HCT116 (cell line): ENCODE results near the gene SHANK3. TPM values are rescaled to one million over a fixed set of nuclear protein-coding genes. Genes with fewer than 3 reads are reported as not detected.

Experiments
- ATAC-seq: fragments of 200-7000 bp; cut with Tn5 transposase; 2 replicates; pipeline ENCODE4 v1.9.1; 2020; ENCODE audit warnings: mild to moderate bottlenecking, moderate library complexity
- BruUV-seq: library from RNA; stranded (reverse); fragments of 400-500 nt; replicated peaks from 2 replicates; lab custom pipeline; 2021; lab: Mats Ljungman, UMichigan
- CTCF ChIA-PET: fragments of 300-600 bp; sonication (Branson Sonifier 250); formaldehyde crosslinking; loops from one replicate; lab custom pipeline; 2021; ENCODE audit warnings: antibody characterized with exemption; lab: Charles Lee
- POLR2A ChIA-PET: fragments of 300-600, 350-600 bp; sonication (Branson Sonifier 250); formaldehyde crosslinking; loops from one replicate; lab custom pipeline; 2021; ENCODE audit warnings: antibody characterized with exemption; lab: Charles Lee
- RAD21 ChIA-PET, 2 experiments: fragments of 300-600 bp; sonication (Branson Sonifier 250); formaldehyde crosslinking; loops; one replicate each; lab custom pipeline; 2023; ENCODE audit warnings: low total read pairs in 2 of 2; ENCODE audit not compliant: uncharacterized antibody in 2 of 2, unreplicated experiment in 2 of 2, low non-redundant PET in 1 of 2; lab: Charles Lee
- DNase-seq: peaks from one replicate; pipeline ENCODE4 v3.0.0-alpha.2; 2010; ENCODE audit warnings: low read depth, low spot score
- H2AFZ ChIP-seq: fragments of 200-600 bp; shearing (Covaris generic), sonication (generic); 2 replicates; pipeline ENCODE4 v1.6.1; 2017; ENCODE audit warnings: low read depth, mixed run types, mixed read lengths, antibody characterized with exemption, low read length; ENCODE audit not compliant: poor library complexity, severe bottlenecking
- H3K27ac ChIP-seq: 2 replicates; pipeline ENCODE4 v1.5.1; 2012; ENCODE audit warnings: low read depth, low read length
- H3K27me3 ChIP-seq: fragments of 200-600 bp; sonication (generic); 2 replicates; pipeline ENCODE4 v1.6.1; 2016; ENCODE audit warnings: mixed run types, low read length, mixed read lengths; ENCODE audit not compliant: insufficient read depth
- H3K36me3 ChIP-seq, 2 experiments: fragments of 200-500 bp in 1 of 2; fragments of 200-600 bp in 1 of 2; sonication (Bioruptor generic) in 1 of 2; sonication (generic) in 1 of 2; 2 replicates each; pipeline versions ENCODE4 v1.5.1 to v1.6.1; 2014 to 2016; ENCODE audit warnings: low read length in 2 of 2, inconsistent platforms in 1 of 2, mixed read lengths in 1 of 2, mixed run types in 1 of 2; ENCODE audit not compliant: insufficient read depth in 2 of 2, control insufficient read depth in 1 of 2
- H3K4me1 ChIP-seq, 2 experiments: fragments of 200-600 bp in 1 of 2; sonication (generic) in 1 of 2; 2 replicates each; pipeline versions ENCODE4 v1.5.1 to v1.6.1; 2012 to 2017; ENCODE audit warnings: low read length in 2 of 2, inconsistent platforms in 1 of 2, mild to moderate bottlenecking in 1 of 2, mixed read lengths in 1 of 2, mixed run types in 1 of 2, moderate library complexity in 1 of 2; ENCODE audit not compliant: insufficient read depth in 2 of 2, control insufficient read depth in 1 of 2
- H3K4me2 ChIP-seq: fragments of 200-600 bp; sonication (generic); 2 replicates; pipeline ENCODE4 v1.6.1; 2017; ENCODE audit warnings: mixed run types, low read length, mixed read lengths
- H3K4me3 ChIP-seq, 2 experiments: fragments of 200-600 bp in 1 of 2; sonication (generic) in 1 of 2; replicated peaks in 1 of 2; 2 replicates each; pipeline ENCODE4 v1.5.1; 2011 to 2016; ENCODE audit warnings: low read length in 2 of 2, control low read depth in 1 of 2, low read depth in 1 of 2, mild to moderate bottlenecking in 1 of 2, mixed read lengths in 1 of 2, mixed run types in 1 of 2
- H3K79me2 ChIP-seq: fragments of 200-600 bp; sonication (generic); 2 replicates; pipeline ENCODE4 v1.6.1; 2017; ENCODE audit warnings: mild to moderate bottlenecking, mixed run types, low read length, moderate library complexity, mixed read lengths; ENCODE audit not compliant: insufficient read depth
- H3K9ac ChIP-seq: fragments of 200-600 bp; sonication (generic); 2 replicates; pipeline ENCODE4 v1.6.1; 2016; ENCODE audit warnings: low read length, mixed read lengths
- H3K9me2 ChIP-seq: fragments of 200-600 bp; sonication (generic), shearing (Covaris generic); 2 replicates; pipeline ENCODE4 v1.6.1; 2017; ENCODE audit warnings: mixed run types, mild to moderate bottlenecking, moderate library complexity; ENCODE audit not compliant: insufficient read depth
- H3K9me3 ChIP-seq, 2 experiments: fragments of 200-500 bp in 1 of 2; fragments of 200-600 bp in 1 of 2; sonication (Bioruptor generic) in 1 of 2; sonication (generic) in 1 of 2; 2 replicates each; pipeline ENCODE4 v1.6.1; 2014 to 2017; ENCODE audit warnings: low read length in 2 of 2, mixed read lengths in 2 of 2, inconsistent platforms in 1 of 2, low read depth in 1 of 2, mild to moderate bottlenecking in 1 of 2, mixed run types in 1 of 2, moderate library complexity in 1 of 2; ENCODE audit not compliant: control insufficient read depth in 1 of 2, insufficient read depth in 1 of 2
- H4K20me1 ChIP-seq: fragments of 200-600 bp; sonication (generic), shearing (Covaris generic); 2 replicates; pipeline ENCODE4 v1.6.1; 2017; ENCODE audit warnings: mixed run types, mild to moderate bottlenecking, moderate library complexity; ENCODE audit not compliant: insufficient read depth
- ATF3 ChIP-seq: IDR thresholded peaks from 2 replicates; pipeline ENCODE4 v1.6.1; 2012
- CEBPB ChIP-seq: IDR thresholded peaks from 2 replicates; pipeline ENCODE4 v1.6.1; 2012; ENCODE audit warnings: low read depth
- CTCF ChIP-seq, 3 experiments: fragments of 200-600 bp in 1 of 3; sonication (generic) in 1 of 3; IDR thresholded peaks in 2 of 3; conservative IDR thresholded peaks in 1 of 3; 2 replicates each; pipeline ENCODE4 v1.5.1; 2012 to 2017; ENCODE audit warnings: low read depth in 2 of 3, low read length in 2 of 3, antibody characterized with exemption in 1 of 3, borderline replicate concordance in 1 of 3, control low read depth in 1 of 3, mild to moderate bottlenecking in 1 of 3, mixed read lengths in 1 of 3, mixed run types in 1 of 3, moderate library complexity in 1 of 3; ENCODE audit not compliant: insufficient read depth in 1 of 3
- ELF1 ChIP-seq: IDR thresholded peaks from 2 replicates; pipeline ENCODE4 v1.6.1; 2012; ENCODE audit warnings: low read depth, borderline replicate concordance
- EZH2phosphoT487 ChIP-seq: fragments of 200-600 bp; IDR thresholded peaks from 2 replicates; pipeline ENCODE4 v1.6.1; 2018; ENCODE audit warnings: antibody characterized with exemption, borderline replicate concordance
- FOSL1 ChIP-seq: IDR thresholded peaks from 2 replicates; pipeline ENCODE4 v1.6.1; 2012; ENCODE audit warnings: low read depth
- MAX ChIP-seq: IDR thresholded peaks from 2 replicates; pipeline ENCODE4 v1.6.1; 2012
- POLR2A ChIP-seq: IDR thresholded peaks from 2 replicates; pipeline ENCODE4 v1.7.0; 2011; ENCODE audit warnings: borderline replicate concordance; ENCODE audit not compliant: insufficient read depth, insufficient read length; ENCODE audit errors: extremely low read depth
- RAD21 ChIP-seq: IDR thresholded peaks from 2 replicates; pipeline ENCODE4 v1.6.1; 2012; ENCODE audit warnings: low read depth, mild to moderate bottlenecking
- SIN3A ChIP-seq: IDR thresholded peaks from 2 replicates; pipeline ENCODE4 v1.6.1; 2012; ENCODE audit warnings: low read depth
- SP1 ChIP-seq: IDR thresholded peaks from 2 replicates; pipeline ENCODE4 v1.6.1; 2012; ENCODE audit warnings: low read depth
- TCF7L2 ChIP-seq: IDR thresholded peaks from 2 replicates; pipeline ENCODE4 v1.7.0; 2011; ENCODE audit warnings: borderline replicate concordance, inconsistent platforms; ENCODE audit not compliant: insufficient read depth, insufficient read length; ENCODE audit errors: extremely low read depth
- ZBTB33 ChIP-seq: IDR thresholded peaks from 2 replicates; pipeline ENCODE4 v1.6.1; 2011; ENCODE audit warnings: mild to moderate bottlenecking, low read length, moderate library complexity; ENCODE audit not compliant: insufficient replicate concordance; ENCODE audit errors: extremely low read depth
- ZFX ChIP-seq: fragments of 450-650 bp; IDR thresholded peaks from 2 replicates; pipeline ENCODE4 v1.6.1; 2017
- intact Hi-C: fragments of 100-400 bp; cut with micrococcal nuclease; formaldehyde crosslinking; loops from 2 replicates; pipeline ENCODE4 v1.10.0; 2022
- total RNA-seq: library from RNA; stranded (reverse); gene quantifications from one replicate; pipeline ENCODE4 v1.2.1, GENCODE V29; 2021; ENCODE audit not compliant: unreplicated experiment

Gene SHANK3
- total RNA-seq, 1 experiment from 2014 or later = 16.0 TPM

- no peak overlapping the region for H2AFZ ChIP-seq
- no peak overlapping the region for H3K27ac ChIP-seq
- no peak for DNase-seq
- no peak overlapping the region for H3K4me3 ChIP-seq
- no peaks in the 10 kb centered on the region for H4K20me1 ChIP-seq
- no peaks in the 10 kb centered on the region for H3K27me3 ChIP-seq
- H3K36me3 ChIP-seq = peaks cover 0 to 7% of the 10 kb centered on the region in 2 experiments; a peak in 3 of 4 replicates
- no peaks in the 10 kb centered on the region for H3K79me2 ChIP-seq
- no peaks in the 10 kb centered on the region for H3K9me3 ChIP-seq
- no peaks in the 10 kb centered on the region for H3K9me2 ChIP-seq
- TF ChIP-seq FOSL1 = no peak
- no peak for TF ChIP-seq SIN3A
- TF ChIP-seq EZH2phosphoT487 = no peak
- TF ChIP-seq CTCF (IDR thresholded peaks at IDR 0.05 in 2 of 3, conservative IDR thresholded peaks at IDR 0.05 in 1 of 3; ENCODE audit: borderline replicate concordance in 1 of 3, insufficient read depth in 1 of 3, low read depth in 2 of 3, low read length in 2 of 3) = no peak
- TF ChIP-seq CEBPB = no peak
- TF ChIP-seq ZFX = no peak
- TF ChIP-seq SP1 = no peak
- TF ChIP-seq ZBTB33 = no peak
- TF ChIP-seq RAD21 = no peak
- TF ChIP-seq ELF1 = no peak
- no peak for TF ChIP-seq TCF7L2
- no peak for TF ChIP-seq ATF3
- TF ChIP-seq MAX = no peak
- TF ChIP-seq POLR2A = no peak
- TF ChIP-seq, all 23 proteins: peak for 0
- no peaks in the 10 kb centered on the region for H3K4me1 ChIP-seq
- intact Hi-C loops = no loop called here
- H3K4me2 ChIP-seq = no peak overlapping the region
- RAD21 ChIA-PET = no interaction called here
- CTCF ChIA-PET = no interaction called here
- POLR2A ChIA-PET = no interaction called here
- BruUV-seq = no TSS peak
- H3K9ac ChIP-seq = no peak overlapping the region
- no peak for ATAC-seq
Measured at GRCh38 chr22:50721257-50721844, 48.7 kb downstream of the SHANK3 start.
